NCI-H345 treated with DMSO at 0.1 percent for 48 hours (cell line): ENCODE measurements around the gene RGS14.
"Not testable (repeated sequence)": the region's sequence is repeated elsewhere in the genome, so short reads cannot be mapped to it uniquely, and the experiment has no call there.

ENCODE experiments used
- DNase-seq: peaks from one replicate; lab custom pipeline; 2025; ENCODE audit not compliant: unreplicated experiment; lab: John Stamatoyannopoulos, UW

RGS14 gene

DNA sequence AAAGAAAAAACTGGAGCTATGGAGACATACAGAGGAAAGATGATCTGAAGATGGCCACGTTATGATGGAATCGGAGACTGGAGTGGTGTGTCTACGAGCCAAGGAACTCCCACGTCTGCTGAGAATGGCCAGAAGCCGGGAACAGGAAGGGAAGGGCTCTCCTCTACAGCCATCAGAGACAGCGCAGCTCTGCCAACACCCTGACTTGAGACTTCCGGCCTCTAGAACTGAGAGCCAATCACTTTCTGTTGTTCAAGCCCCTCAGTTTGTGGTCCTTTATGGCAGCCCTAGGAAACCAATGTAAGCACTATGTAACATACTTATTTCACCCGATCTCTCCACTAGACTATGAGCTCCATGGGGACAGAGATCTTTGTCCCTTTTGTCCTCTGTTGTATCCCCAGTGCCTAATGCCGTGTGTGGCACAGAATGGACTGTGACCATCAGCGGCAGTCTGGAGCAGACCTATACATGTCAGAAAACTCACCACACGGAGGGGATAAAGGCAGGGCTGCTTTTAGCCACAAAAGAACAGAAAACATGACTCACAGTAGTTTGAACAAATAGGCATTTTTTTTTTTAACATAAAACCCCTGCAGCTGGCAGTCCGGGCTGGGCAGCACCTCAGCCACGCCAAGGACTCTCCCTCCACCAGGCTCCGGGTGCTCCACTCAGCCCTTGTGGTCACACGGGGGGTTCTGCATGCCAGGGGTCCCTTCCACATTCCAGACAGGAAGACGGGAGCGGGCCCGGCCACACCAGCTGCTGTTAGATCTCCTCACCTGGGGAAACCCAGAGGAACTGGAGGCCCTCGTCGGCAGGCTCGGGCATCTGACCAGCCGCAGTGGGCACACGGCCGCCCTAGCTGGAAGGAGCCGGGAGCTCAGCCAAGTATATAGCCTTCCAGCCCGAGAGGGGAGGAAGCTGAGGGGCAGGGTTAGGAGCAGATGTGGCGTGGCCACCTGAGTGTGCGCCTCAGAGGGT is 29.9 kb upstream of the RGS14 start:
- DNase-seq: no peak

DNA sequence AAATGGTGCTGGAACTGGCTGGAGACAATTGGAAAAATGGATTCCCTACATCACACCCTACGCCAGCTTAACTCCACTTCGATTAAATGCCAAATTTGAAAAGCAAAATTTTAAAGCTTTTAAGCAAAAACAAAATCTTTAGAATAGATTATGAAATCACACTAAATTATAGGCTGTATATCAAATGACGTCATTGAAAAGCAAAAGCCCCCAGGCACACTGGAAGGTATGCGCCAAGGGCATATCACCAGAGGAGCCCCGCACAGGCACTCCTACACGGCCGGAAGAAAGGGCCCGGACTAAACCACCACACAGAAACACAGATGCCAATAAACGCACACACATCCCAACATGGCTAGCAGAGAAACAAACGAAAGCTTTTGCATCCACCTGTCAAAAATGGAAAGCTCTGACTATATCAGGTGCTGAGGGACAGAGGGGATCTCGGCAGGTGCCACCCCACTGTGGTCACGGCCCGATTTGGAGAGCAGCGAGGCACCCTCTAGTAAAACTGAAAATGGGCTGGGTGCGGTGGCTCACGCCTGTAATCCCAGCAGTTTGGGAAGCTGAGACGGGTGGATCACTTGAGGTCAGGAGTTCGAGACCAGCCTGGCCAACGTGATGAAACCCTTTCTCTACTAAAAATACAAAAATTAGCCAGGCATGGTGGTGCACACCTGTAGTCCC is 29.0 kb upstream of the RGS14 start:
- no peak for DNase-seq

DNA sequence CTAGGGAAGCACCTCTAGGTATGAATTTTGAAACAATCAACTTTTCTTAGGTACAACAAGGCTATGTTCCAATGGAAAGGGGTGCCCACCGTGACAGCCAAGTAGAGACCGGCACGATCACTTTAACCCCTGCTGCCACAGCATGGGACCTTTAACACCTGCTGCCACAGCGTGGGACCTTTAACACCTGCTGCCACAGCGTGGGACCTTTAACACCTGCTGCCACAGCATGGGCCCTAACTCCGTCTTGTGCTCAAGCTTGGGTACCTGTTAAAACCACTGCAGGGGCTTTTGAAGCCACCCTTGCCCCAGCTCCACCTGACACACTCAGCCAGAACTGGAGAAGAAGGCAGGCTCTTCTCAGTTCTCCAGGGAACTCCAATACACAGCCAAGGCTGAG is 27.8 kb upstream of the RGS14 start:
- peak; percentile 79 for DNase-seq

DNA sequence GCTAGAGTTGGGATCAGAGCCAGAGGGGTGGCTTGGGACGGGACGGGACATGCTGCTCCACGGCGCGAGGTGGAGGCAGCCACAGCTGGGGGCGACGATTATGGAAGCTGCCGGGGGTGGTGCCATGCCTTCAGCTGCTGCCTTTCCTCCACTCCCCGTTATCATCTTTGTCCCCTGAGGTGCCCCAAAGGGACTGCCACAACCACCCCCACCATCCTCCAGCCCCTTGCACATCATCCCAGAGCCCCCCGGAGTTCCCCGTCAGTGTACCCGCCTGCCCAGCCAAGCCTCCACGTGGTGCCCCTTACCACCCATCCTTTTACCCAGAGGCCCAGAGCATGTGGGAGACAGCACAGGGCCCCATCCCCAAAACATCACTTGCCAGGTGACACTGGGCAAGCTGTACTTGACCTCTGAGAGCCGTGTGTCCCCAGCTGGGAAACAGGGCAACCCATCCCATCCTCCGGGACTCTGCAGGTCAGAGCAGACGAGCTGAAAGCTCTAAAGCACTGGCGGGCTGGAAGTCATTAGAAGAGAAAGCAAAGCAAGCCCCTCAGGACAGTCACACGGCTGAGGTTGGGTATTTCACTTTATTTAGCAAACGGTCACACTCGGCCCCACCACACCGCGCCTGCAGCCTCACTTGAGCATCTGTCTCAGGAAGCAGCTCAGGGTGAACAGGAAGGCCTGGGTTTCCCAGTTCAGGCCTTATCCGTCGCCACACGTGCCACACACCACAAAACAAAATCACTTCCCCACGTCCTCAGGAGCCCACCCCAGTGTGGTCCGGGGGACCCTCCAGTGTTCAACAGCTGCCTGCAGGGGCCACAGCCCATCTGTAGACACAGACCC is 26.5 kb upstream of the RGS14 start:
- no peak for DNase-seq

DNA sequence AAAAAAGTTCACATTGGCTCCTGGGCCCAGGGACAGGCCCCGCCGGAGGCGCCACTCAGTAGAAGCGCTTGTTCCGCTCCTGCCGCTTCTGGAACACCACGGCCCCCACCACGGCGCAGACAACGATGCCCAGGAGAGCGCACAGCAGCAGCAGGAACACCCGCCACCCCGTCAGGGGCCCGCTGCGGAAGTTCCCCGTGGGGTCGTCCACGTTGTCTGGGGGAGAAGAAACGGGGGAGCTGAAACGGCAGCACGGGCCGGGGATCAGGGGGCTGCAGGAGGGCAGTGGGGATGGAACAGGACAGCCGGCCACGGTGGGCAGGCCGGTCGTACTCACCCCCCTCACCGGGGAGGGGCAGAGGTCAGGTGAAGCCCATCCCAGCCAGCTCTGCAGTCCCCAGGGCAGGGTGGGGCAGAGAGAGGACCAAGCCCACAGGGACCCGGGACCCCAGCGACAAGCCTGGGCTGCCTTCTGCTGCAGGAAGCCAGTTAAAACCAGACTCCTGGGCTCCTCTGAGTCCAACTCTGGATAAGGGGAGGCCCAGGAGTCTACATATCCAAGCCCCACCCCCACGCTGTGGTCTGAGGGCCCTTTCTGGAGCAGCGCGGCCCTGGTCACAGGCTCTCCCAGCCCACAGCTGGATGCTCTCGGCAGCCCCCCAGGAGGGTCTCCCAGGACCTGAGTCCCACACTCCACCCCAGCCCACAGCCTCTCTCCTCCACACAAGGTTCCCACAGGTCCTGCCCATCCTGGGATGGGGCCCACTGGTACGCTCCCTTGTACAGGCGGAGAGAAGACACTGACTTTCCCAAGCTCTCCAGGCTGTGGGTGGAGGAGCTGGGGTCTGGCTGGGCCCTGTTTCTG is 25.5 kb upstream of the RGS14 start:
- DNase-seq: no peak

DNA sequence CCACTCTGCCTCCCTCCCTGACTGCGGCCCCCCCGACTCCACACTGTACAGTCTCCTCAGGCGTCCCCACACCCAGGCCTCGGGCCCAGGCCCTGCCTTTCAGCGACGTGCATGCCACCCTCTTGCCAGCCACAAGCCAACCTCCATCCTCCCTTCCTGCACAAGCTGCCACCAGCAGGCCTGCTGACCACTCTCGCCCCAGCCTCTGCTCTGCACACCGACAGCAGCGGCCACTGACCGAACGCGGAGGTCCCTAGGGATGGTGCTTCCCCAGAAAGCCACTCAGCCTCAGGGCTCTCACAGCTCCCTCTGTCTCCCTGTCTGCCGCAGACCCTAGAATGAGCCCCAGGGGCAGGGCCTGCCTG is 24.8 kb upstream of the RGS14 start:
- no peak for DNase-seq

DNA sequence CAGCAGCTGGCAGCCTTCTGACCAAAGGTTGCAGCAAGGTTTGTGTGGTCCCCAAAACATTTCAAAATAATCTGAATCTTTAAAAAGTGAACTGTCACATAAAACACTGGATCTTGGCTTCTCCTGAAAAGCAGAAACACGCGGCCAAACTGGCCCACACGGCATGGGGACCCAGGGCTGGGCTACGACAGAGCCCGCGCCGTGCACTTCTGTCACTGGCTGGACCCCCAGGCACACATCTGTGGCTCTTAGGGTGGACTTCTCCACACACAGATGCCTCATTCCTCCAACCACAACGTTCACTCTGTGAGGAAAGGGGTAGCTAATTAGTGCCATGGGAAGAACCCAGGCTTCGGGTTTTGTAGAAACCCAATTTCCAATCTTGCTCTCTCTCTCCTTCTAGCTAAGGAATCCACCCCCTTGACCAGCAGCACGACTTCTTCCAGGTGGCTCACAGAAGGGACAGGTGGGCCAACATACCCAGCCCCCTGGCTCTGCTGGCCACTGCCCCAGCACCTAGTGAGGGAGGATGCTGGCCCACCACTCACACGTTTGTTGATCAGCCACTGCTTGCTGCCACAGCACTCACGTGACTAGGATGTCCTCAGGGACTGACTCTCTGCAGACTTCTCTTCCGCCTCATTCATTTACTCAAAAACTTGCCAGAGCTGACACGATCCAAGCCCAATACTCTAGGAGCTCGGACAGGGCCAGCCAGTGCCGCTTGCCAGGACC is 24.1 kb upstream of the RGS14 start:
- no peak for DNase-seq

DNA sequence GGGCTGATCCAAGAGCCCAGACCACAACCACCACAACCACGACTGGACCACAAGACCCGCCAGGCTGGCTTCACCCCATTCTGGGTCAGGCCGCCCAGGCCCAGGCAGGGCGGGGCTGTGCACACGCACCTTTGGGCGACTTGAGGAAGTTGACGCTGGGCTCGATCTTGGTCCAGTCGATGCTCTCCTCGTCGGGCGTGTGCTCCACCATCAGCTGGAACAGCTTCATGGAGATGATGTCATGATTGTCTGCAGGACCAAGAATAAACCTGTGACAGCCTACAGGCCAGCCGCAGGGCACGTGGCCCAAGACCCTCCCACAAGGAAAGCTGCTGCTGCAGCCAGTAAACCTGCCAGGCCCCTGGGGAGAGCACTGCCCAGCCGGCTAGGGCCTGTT is 23.6 kb upstream of the RGS14 start:
- no peak for DNase-seq

DNA sequence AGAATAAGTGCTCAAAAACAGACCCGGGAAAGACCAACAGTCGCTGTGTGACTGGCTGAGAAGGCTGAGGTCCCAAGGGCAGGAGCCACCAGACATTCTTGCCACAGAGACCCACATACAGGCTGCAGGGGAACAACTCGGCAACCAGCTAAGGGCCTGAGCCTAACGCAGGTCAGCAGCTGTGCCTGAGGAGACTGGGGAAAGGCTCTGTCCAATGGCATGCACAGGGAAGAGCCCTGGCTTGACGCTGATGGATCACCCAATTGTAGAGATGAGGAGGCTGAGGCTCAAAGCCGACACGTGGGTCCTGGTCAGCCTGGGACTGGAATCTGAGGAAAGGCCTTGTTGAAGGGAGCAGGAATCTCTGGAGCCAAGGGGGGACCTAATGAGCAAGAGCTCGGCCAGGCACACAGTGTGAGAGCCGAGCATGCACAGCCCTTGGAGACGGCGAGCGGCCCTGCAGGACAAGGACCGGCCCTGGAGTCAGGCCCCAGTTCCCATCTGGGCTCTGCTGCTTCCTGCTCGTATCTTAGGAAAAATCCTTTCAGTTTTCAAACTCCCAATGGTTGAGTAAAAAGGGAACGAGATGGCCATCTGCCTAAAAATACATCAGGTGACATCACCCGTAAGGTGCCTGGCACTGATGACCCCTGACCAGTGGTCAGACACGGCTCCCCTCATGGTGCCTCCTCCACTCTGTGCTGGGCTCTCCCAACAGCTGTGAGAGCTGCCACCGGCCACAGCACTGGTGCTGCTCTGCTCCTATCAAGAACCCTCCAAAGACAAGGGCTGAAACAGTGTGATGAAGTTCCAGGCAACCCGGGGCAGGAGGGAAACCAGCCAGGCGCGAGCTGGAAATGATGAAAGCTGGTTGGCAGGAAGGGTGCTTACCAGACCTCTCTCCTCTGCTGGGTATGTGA is 22.7 kb upstream of the RGS14 start:
- DNase-seq: no peak

DNA sequence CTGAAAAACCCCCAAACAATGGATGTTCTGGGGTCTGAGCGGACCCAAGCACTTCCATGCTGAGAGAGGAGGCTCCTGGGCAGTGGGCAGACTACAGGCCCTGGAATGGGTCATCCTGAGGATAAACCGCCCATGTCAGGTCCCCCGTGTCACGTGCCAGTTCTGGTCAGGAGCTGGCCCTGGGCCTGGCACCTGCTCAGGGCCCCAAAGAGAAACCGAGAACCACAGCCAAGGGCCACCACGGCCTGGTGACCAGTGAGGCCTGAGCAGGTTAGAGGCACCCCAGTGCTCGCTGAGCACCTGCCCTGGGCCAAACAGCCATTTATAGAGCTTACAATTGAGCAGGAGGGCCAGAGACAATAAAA is 22.0 kb upstream of the RGS14 start:
- no peak for DNase-seq

DNA sequence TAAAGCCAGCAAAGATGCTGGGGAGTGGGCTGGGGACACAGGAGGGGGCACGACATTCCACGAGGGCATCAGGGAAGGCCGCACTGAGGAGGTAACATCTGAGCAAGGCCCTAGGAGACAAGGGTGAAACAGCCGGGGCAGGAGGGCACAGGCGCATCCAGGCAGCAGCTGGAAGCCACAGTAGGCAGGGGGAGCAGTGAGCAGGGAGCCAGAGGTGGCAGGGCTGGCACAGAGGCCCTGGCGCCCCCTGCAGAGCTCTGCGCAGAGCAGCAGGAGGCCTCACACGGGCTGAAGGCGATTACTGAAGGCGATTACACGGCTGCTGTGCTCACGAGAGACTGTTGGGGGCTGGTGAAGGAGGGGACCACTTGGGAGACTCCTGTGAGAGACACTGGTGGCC is 21.6 kb upstream of the RGS14 start:
- no peak for DNase-seq

DNA sequence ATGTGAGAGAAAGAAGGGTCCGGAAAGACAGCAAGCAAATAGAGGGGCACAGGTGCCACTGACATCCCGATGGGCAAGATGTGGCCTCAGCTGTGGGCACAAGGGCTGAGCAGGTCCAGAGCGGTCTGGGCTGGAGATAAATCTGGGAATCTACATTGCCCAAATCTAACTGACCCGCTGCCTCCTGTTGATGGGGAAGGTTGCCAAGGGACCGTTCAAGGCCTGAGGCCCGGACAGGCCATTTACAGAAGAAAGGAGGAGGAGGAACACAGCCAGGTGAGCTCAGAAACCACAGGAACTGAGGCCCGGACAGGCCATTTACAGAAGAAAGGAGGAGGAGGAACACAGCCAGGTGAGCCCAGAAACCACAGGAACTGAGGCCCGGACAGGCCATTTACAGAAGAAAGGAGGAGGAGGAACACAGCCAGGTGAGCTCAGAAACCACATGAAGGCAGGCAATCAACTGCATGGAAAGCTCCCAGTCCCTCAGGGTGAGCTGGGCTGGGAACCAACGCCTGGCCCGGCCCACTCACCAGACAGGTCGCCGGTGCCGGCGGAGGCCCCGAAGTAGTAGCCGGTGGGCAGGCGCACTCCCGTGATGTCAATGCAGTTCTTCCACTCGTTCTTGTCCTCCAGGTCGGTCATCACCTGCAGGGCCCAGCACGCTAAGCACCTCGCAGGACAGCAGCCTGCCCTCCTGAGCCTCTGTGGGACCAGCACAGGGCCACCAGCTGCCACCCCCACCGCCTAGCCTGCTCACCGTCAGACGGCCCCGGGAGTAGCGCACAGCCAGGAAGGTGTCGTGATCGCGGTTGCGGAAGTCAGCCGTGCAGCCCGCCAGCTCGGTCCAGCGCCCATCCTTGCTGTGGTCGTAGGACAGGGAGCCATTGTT is 20.9 kb upstream of the RGS14 start:
- DNase-seq: no peak

DNA sequence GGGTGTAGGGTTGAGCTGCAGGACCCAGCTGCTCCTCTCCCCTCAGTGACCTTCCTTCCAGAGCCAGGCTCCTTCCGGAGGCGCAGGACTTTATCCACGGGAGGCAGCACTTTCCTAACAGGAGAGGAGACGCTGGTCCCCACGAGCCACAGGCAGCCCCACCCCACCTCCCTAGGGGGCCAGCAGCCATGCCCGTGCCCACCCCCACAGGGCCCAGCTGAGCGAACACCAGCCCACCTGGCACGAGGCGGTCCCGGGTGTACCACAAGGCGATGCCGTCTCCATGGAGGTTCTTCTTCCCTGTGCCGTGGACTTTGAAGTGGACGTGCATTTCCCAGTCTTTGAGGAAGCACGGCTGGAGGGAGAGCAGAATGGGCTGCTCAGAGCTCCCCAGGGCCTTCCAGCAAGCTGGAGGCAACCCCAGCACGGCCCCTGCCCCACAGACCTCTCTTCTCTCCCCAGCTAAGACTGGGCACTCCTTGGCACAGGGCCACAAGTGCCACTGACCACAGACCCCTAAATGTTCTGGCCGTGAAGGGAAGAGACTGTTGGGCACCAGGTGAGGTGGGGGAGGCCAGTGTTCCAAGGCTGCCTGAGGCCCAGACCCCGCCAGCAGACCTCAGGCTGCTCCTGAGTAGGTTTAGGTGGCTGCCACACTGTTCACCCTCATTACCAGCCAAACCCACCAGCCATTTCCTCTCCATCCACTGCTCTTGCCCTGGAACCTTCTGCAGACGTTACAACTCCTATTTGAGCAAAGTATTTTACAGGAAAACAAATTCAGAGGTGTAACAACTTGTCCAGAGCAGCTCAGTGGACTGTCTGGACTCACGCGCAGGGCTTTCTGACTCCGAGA is 19.2 kb upstream of the RGS14 start:
- no peak for DNase-seq

DNA sequence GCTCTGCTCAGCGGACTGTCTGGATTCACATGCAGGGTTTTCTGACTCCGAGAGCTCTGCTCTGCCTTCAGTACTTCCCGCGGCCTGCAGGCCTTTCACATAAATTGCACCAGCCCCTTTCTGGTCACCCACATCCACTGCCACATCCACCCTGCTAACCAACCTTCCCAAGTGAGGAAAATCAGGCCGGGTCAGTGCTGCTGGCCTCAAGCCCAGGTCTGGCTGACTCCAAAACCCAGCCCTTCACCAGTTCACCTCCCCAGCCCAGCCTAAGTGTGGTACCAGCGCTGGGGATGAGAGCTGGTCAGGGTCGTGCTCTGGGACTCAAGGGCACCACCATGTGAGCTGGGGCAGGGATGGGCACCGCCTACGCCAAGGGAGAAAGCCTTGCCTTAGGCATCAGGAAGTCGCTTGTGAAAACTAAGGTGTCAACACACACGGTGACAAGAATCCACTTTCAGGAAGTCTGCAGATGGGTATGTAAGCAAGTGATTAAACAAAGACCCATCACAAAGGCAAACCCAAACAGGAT is 18.6 kb upstream of the RGS14 start:
- no peak for DNase-seq

DNA sequence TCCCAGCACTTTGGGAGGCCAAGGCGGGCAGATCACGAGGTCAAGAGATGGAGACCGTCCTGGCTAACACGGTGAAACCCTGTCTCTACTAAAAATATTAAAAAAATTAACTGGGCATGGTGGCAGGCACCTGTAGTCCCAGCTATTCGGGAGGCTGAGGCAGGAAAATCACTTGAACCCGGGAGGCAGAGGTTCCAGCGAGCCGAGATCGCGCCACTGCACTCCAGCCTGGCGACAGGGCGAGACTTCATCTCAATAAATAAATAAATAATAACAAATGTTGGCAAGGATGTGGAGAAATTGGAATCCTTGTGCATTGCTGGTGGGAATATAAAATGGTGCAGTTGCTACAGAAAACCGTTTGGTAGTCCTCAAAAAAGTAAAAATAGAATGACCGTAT is 14.7 kb upstream of the RGS14 start:
- not testable (repeated sequence) for DNase-seq

DNA sequence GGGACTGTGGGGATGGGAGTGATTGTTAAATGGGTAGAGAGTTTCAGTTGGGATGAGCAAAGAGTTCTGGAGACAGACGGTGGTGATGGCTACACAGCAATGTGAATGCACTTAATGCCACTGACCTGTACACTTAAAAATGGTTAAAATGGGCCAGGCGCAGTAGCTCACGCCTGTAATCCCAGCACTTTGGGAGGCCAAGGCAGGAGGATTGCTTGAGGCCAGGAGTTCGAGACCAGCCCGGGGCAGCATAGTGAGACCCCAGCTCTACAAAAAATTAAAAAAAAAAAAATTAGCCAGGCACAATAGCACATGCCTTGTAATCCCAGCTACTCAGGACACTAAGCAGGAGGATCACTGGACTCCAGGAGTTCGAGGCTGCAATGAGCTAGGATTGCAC is 13.9 kb upstream of the RGS14 start:
- no peak for DNase-seq

DNA sequence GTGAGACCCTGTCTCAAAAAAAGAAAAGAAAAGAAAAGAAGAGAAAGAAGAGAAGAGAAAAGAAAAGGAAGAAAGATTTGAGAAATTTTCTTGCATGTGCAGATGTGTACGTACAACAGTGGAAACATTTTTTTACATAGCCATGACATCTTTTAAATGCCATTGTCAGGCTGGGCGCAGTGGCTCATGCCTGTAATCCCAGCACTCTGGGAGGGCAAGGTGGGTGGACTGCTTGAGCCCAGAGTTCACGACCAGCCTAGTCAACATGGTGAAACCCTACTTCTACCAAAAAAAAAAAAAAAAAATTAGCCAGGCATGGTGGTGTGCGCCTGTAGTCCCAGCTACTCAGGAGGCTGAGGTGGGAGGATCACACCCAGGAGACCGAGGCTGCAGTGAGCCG is 12.8 kb upstream of the RGS14 start:
- DNase-seq: no peak
